HepG2 (cell line): ENCODE results near the gene BTD. TPM values are rescaled to one million over a fixed set of nuclear protein-coding genes. Genes with fewer than 3 reads are reported as not detected.

Experiments
- ATAC-seq: fragments of 200-7000 bp; cut with Tn5 transposase; 3 replicates; pipeline ENCODE4 v1.9.1; 2020; ENCODE audit warnings: mild to moderate bottlenecking, moderate library complexity
- BruUV-seq: library from RNA; stranded (reverse); fragments of 400-500 nt; replicated peaks from 2 replicates; lab custom pipeline; 2021; lab: Mats Ljungman, UMichigan
- CTCF ChIA-PET: fragments of 300-600 bp; formaldehyde crosslinking; extraction: SDS; loops from one replicate; lab custom pipeline; 2021; ENCODE audit warnings: low total read pairs, inconsistent platforms, low intra/inter-chr PET ratio; lab: Yijun Ruan, JAX
- POLR2A ChIA-PET: fragments of 350-600 bp; sonication (Branson Sonifier 250); formaldehyde crosslinking; loops from one replicate; lab custom pipeline; 2020; ENCODE audit warnings: antibody characterized with exemption, inconsistent platforms; lab: Yijun Ruan, JAX
- DNase-seq: peaks from one replicate; pipeline ENCODE4 v3.0.0-alpha.2; 2015; ENCODE audit warnings: low spot score
- FAIRE-seq: peaks from 3 replicates; lab custom pipeline; 2011; peaks lifted over from hg19 to GRCh38; lab: Jason Lieb, UNC
- H2AFZ ChIP-seq: one replicate; pipeline ENCODE4 v1.6.1; 2011; ENCODE audit warnings: low read length, inconsistent platforms
- H3K27ac ChIP-seq: fragments of 300-600 bp; 3 replicates; pipeline ENCODE4 v1.8.0; 2011; ENCODE audit warnings: mixed run types, mild to moderate bottlenecking, mixed read lengths, low read length, inconsistent platforms; ENCODE audit not compliant: insufficient read depth; ENCODE audit errors: extremely low read length
- H3K27me3 ChIP-seq, 2 experiments: fragments of 200-600 bp in 1 of 2; 2 replicates in 1 of 2; 3 replicates in 1 of 2; pipeline versions ENCODE4 v1.6.0 to v1.8.0; 2011; ENCODE audit warnings: low read length in 2 of 2, mild to moderate bottlenecking in 2 of 2, moderate library complexity in 2 of 2, inconsistent platforms in 1 of 2; ENCODE audit not compliant: insufficient read depth in 2 of 2, control insufficient read depth in 1 of 2
- H3K36me3 ChIP-seq, 2 experiments: fragments of 200-600 bp in 1 of 2; replicated peaks in 1 of 2; 2 replicates in 1 of 2; 3 replicates in 1 of 2; pipeline versions ENCODE4 v1.5.1 to v1.8.0; 2011; ENCODE audit warnings: low read length in 2 of 2, inconsistent platforms in 1 of 2; ENCODE audit not compliant: insufficient read depth in 2 of 2, control insufficient read depth in 1 of 2
- H3K4me1 ChIP-seq: 2 replicates; pipeline ENCODE4 v1.5.1; 2012; ENCODE audit warnings: low read length, inconsistent platforms; ENCODE audit not compliant: insufficient read depth
- H3K4me2 ChIP-seq: 2 replicates; pipeline ENCODE4 v1.6.0; 2011; ENCODE audit warnings: low read depth, low read length, inconsistent platforms
- H3K4me3 ChIP-seq, 3 experiments: fragments of 200-600 bp in 1 of 3; sonication (generic), shearing (Covaris generic) in 1 of 3; replicated peaks in 1 of 3; 2 replicates each; pipeline ENCODE4 v1.5.1; 2011 to 2016; ENCODE audit warnings: low read length in 3 of 3, inconsistent platforms in 2 of 3, low read depth in 2 of 3, mild to moderate bottlenecking in 2 of 3, control low read depth in 1 of 3, mixed read lengths in 1 of 3; ENCODE audit not compliant: insufficient read depth in 1 of 3
- H3K79me2 ChIP-seq: one replicate; pipeline ENCODE4 v1.6.1; 2011; ENCODE audit warnings: low read length, inconsistent platforms; ENCODE audit not compliant: insufficient read depth
- H3K9ac ChIP-seq: 2 replicates; pipeline ENCODE4 v1.6.0; 2011; ENCODE audit warnings: mild to moderate bottlenecking, low read depth, low read length, inconsistent platforms; ENCODE audit not compliant: insufficient read depth
- H3K9me3 ChIP-seq: 2 replicates; pipeline ENCODE4 v1.5.1; 2012; ENCODE audit warnings: mild to moderate bottlenecking, low read length
- H4K20me1 ChIP-seq: 2 replicates; pipeline ENCODE4 v1.6.0; 2011; ENCODE audit warnings: inconsistent platforms, mild to moderate bottlenecking, low read length, moderate library complexity; ENCODE audit not compliant: insufficient read depth
- ARID5B ChIP-seq: IDR thresholded peaks from 2 replicates; pipeline ENCODE4 v1.4.0; 2020; ENCODE audit warnings: mild to moderate bottlenecking, missing genetic modification reagents
- ARNT ChIP-seq: fragments of 450-650 bp; IDR thresholded peaks from 2 replicates; pipeline ENCODE4 v1.6.1; 2017
- DZIP1 ChIP-seq: sonication (generic); formaldehyde crosslinking; IDR thresholded peaks from 2 replicates; pipeline ENCODE4 v1.5.0; 2020; ENCODE audit warnings: mild to moderate bottlenecking, missing genetic modification reagents
- GMEB2 ChIP-seq: IDR thresholded peaks from 2 replicates; pipeline ENCODE4 v1.6.1; 2016; ENCODE audit warnings: missing biosample characterization, missing genetic modification reagents, low read depth
- HIC2 ChIP-seq: sonication (generic); formaldehyde crosslinking; IDR thresholded peaks from 2 replicates; pipeline ENCODE4 v1.9.0; 2022; ENCODE audit warnings: low read depth, missing genetic modification reagents
- NFE2L1 ChIP-seq: sonication (generic); formaldehyde crosslinking; IDR thresholded peaks from 2 replicates; pipeline ENCODE4 v1.4.0; 2020; ENCODE audit warnings: missing genetic modification reagents, mild to moderate bottlenecking, borderline replicate concordance
- NFYC ChIP-seq: IDR thresholded peaks from 2 replicates; pipeline ENCODE4 v1.6.1; 2016; ENCODE audit warnings: missing genetic modification reagents, missing compliant biosample characterization
- TAF15 ChIP-seq: fragments of 200-400 bp; formaldehyde crosslinking; IDR thresholded peaks from one replicate; pipeline ENCODE4 v1.6.1; 2018; ENCODE audit warnings: mild to moderate bottlenecking, low read depth, low read length; ENCODE audit not compliant: poor library complexity, severe bottlenecking
- TCF12 ChIP-seq, 2 experiments: fragments of 450-650 bp in 1 of 2; sonication (generic) in 1 of 2; formaldehyde crosslinking in 1 of 2; IDR thresholded peaks; 2 replicates each; pipeline versions ENCODE4 v1.6.1 to v1.8.0; 2017 to 2022; ENCODE audit warnings: antibody characterized with exemption in 1 of 2, mild to moderate bottlenecking in 1 of 2, missing genetic modification reagents in 1 of 2, moderate library complexity in 1 of 2
- ZNF20 ChIP-seq: sonication (generic); formaldehyde crosslinking; IDR thresholded peaks from 2 replicates; pipeline ENCODE4 v1.4.0; 2020; ENCODE audit warnings: mild to moderate bottlenecking, moderate library complexity, missing genetic modification reagents
- ZNF670 ChIP-seq: sonication (generic); formaldehyde crosslinking; IDR thresholded peaks from 2 replicates; pipeline ENCODE4 v1.8.0; 2022; ENCODE audit warnings: mild to moderate bottlenecking, missing genetic modification reagents, borderline replicate concordance
- ZNF780A ChIP-seq: sonication (generic); formaldehyde crosslinking; IDR thresholded peaks from 2 replicates; pipeline ENCODE4 v1.8.0; 2022; ENCODE audit warnings: mild to moderate bottlenecking, missing genetic modification reagents, moderate library complexity
- ZNF878 ChIP-seq: sonication (generic); formaldehyde crosslinking; IDR thresholded peaks from 2 replicates; pipeline ENCODE4 v1.8.1; 2023; ENCODE audit warnings: mild to moderate bottlenecking, missing genetic modification reagents, moderate library complexity
- ZNF883 ChIP-seq: sonication (generic); formaldehyde crosslinking; IDR thresholded peaks from 2 replicates; pipeline ENCODE4 v1.5.1; 2020; ENCODE audit warnings: mild to moderate bottlenecking, missing genetic modification reagents; ENCODE audit errors: not compliant biosample characterization
- ZSCAN29 ChIP-seq: sonication (generic); formaldehyde crosslinking; conservative IDR thresholded peaks from 2 replicates; pipeline ENCODE4 v1.4.0; 2020; ENCODE audit warnings: mild to moderate bottlenecking, missing genetic modification reagents
- WGBS: methylation state at CpG from one replicate; pipeline ENCODE4 v1.1.6; 2017; ENCODE audit warnings: low lambda C conversion rate; 5-methylcytosine and 5-hydroxymethylcytosine counted together
- in situ Hi-C: cut with HindIII; loops from 2 replicates; pipeline ENCODE4 v1.10.0; 2017; ENCODE audit warnings: low pct_unique_long_range_greater_than_20kb; ENCODE audit not compliant: extremely low pct_ligation_motif_present
- intact Hi-C: fragments of 100-400 bp; cut with micrococcal nuclease; formaldehyde crosslinking; loops from one replicate; pipeline ENCODE4 v1.10.0; 2022; ENCODE audit not compliant: unreplicated experiment
- polyA plus RNA-seq, 8 experiments: library from polyadenylated mRNA; depleted of rRNA in 3 of 8; stranded (reverse) in 7 of 8; unstranded in 1 of 8; fragments of >200 nt; fragmentation: Illumina TruSeq in 4 of 8; extraction: Trizol in 4 of 8; gene quantifications; 2 replicates each; pipeline versions ENCODE4 v1.2.1 to v1.2.3, GENCODE V29; 2011 to 2016; ENCODE audit warnings: low read depth in 4 of 8, missing spikeins in 1 of 8, mixed read lengths in 1 of 8; ENCODE audit not compliant: insufficient read depth in 1 of 8
- total RNA-seq, 5 experiments: library from RNA; depleted of rRNA; stranded (reverse); fragments of >200 nt; fragmentation: Illumina TruSeq; extraction: Trizol; gene quantifications; 2 replicates each; pipeline ENCODE4 v1.2.3, GENCODE V29; 2016; ENCODE audit warnings: low read depth in 1 of 5

BTD gene
- total and polyA plus RNA-seq, 2 of the 13 experiments (the other 11 are each of a cell fraction or from before 2014, with no cell fraction given): 15.7 to 35.5 TPM

GRCh38 chr3:15667484-15667883 is 65.9 kb downstream of the BTD start:
- Histone ChIP-seq H3K27me3 (no peaks in the 10 kb centered on the region), H3K4me2 (no peak overlapping the region), H3K4me1 (no peaks in the 10 kb centered on the region), H3K79me2 (no peaks in the 10 kb centered on the region), H3K9ac (no peak overlapping the region), H3K27ac (no peak overlapping the region), H2AFZ (no peak overlapping the region), H3K4me3 (no peak overlapping the region), H4K20me1 (no peaks in the 10 kb centered on the region), H3K9me3 (no peaks in the 10 kb centered on the region), H3K36me3 (peaks cover 0 to 13% of the 10 kb centered on the region in 2 experiments; a peak in 2 of 5 replicates)
- TF ChIP-seq TCF12 (IDR thresholded peaks at IDR 0.05) (no peak), TCF12 (CRISPR knock-in tag; IDR thresholded peaks at IDR 0.05) (no peak), TAF15 (no peak), ZNF670 (CRISPR knock-in tag) (no peak), ZNF878 (CRISPR knock-in tag) (no peak), NFYC (CRISPR knock-in tag) (no peak), ZNF20 (CRISPR knock-in tag) (no peak), HIC2 (CRISPR knock-in tag) (no peak), ZSCAN29 (CRISPR knock-in tag) (no peak), GMEB2 (CRISPR knock-in tag) (no peak), ZNF780A (CRISPR knock-in tag) (no peak), NFE2L1 (CRISPR knock-in tag) (no peak), ARID5B (CRISPR knock-in tag) (no peak), ZNF883 (CRISPR knock-in tag) (no peak), ARNT (no peak), DZIP1 (CRISPR knock-in tag) (no peak)
- BruUV-seq: no TSS peak
- DNase-seq: no peak
- POLR2A ChIA-PET: no interaction called here
- no peak for FAIRE-seq
- in situ Hi-C loops: no loop called here
- CTCF ChIA-PET: no interaction called here
- no peak for ATAC-seq
- 86% methylated on average over 3 of the region's 3 CpGs for WGBS
- intact Hi-C loops: no loop called here
